ENCODE measurements around the gene C1orf50.
A peak's percentile ranks its signal among the peaks of the same experiment; 100 is the strongest.

C1orf50 gene

GRCh38 chr1:42777852-42778251 is 10.8 kb downstream of the C1orf50 start:
- Histone ChIP-seq H3K36me3 (ENCODE audit: insufficient read depth, low read length) (peaks cover 64% of the 10 kb centered on the region), H4K20me1 (ENCODE audit: insufficient read depth, low read length) (no peaks in the 10 kb centered on the region), H3K4me3 (ENCODE audit: low read depth in 1 of 2, low read length in 2 of 2) (no peak overlapping the region), H3K4me2 (ENCODE audit: insufficient read depth, low read length) (no peak overlapping the region), H3K9ac (ENCODE audit: low read depth, low read length) (no peak overlapping the region), H3K4me1 (ENCODE audit: insufficient read depth, low read length) (no peaks in the 10 kb centered on the region), H2AFZ (ENCODE audit: low read depth, low read length) (no peak overlapping the region), H3K9me3 (ENCODE audit: insufficient read depth, low read length, severe bottlenecking) (no peaks in the 10 kb centered on the region), H3K79me2 (ENCODE audit: insufficient read depth, low read length) (peaks cover 4% of the 10 kb centered on the region), H3K27ac (ENCODE audit: low read length) (no peak overlapping the region), H3K27me3 (ENCODE audit: insufficient read depth, low read length, poor library complexity) (no peaks in the 10 kb centered on the region)
- ATAC-seq (ENCODE audit: insufficient read depth, low read depth) (peak; percentile 72), DNase-seq (peak; percentile 34)
- TF ChIP-seq EZH2 (IDR thresholded peaks at IDR 0.05; ENCODE audit: borderline replicate concordance, low read depth, low read length, severe bottlenecking) (no peak), CTCF (IDR thresholded peaks at IDR 0.05; ENCODE audit: borderline replicate concordance, extremely low read depth, low read length, poor library complexity, severe bottlenecking) (peak; percentile 78)

DNA sequence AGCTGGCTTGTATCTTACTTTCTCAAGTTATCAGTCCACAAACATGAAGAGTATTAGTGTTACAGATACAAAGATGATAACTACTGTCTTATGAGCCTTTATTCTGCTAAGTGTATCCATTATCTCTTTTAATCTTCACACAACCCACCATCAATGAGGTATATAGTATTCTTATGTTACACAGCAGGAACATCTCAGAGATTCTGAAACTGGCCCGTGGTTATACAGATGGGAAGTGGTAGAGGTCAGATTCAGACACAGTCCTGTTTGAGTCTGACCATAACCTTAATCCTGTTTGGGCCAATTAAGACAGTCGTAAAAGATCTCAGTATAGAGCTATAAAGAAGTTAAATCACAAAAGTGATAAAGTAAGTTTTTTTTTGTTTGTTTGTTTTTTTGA is 12.7 kb downstream of the C1orf50 start:
- peaks cover 55% of the 10 kb centered on the region for H3K36me3 ChIP-seq (ENCODE audit: insufficient read depth, low read length)
- no peaks in the 10 kb centered on the region for H3K27me3 ChIP-seq (ENCODE audit: insufficient read depth, low read length, poor library complexity)
- H2AFZ ChIP-seq (ENCODE audit: low read depth, low read length), result no peak overlapping the region
- no peaks in the 10 kb centered on the region for H3K9me3 ChIP-seq (ENCODE audit: insufficient read depth, low read length, severe bottlenecking)
- DNase-seq (no peak), ATAC-seq (ENCODE audit: insufficient read depth, low read depth) (no peak)
- H3K4me3 ChIP-seq (ENCODE audit: low read depth in 1 of 2, low read length in 2 of 2), result no peak overlapping the region
- no peaks in the 10 kb centered on the region for H3K79me2 ChIP-seq (ENCODE audit: insufficient read depth, low read length)
- H3K27ac ChIP-seq (ENCODE audit: low read length), result no peak overlapping the region
- no peak overlapping the region for H3K9ac ChIP-seq (ENCODE audit: low read depth, low read length)
- no peaks in the 10 kb centered on the region for H4K20me1 ChIP-seq (ENCODE audit: insufficient read depth, low read length)
- H3K4me1 ChIP-seq (ENCODE audit: insufficient read depth, low read length), result no peaks in the 10 kb centered on the region
- TF ChIP-seq EZH2 (IDR thresholded peaks at IDR 0.05; ENCODE audit: borderline replicate concordance, low read depth, low read length, severe bottlenecking) (no peak), CTCF (IDR thresholded peaks at IDR 0.05; ENCODE audit: borderline replicate concordance, extremely low read depth, low read length, poor library complexity, severe bottlenecking) (no peak)
- no peak overlapping the region for H3K4me2 ChIP-seq (ENCODE audit: insufficient read depth, low read length)

GRCh38 chr1:42780176-42780575 is 13.1 kb downstream of the C1orf50 start:
- no peak for ATAC-seq (ENCODE audit: insufficient read depth, low read depth)

More at GRCh38 chr1:42780176-42780575, 13.1 kb downstream of the C1orf50 start:
- Histone ChIP-seq H3K36me3 (ENCODE audit: insufficient read depth, low read length) (peaks cover 50% of the 10 kb centered on the region), H2AFZ (ENCODE audit: low read depth, low read length) (no peak overlapping the region), H3K9ac (ENCODE audit: low read depth, low read length) (no peak overlapping the region), H3K4me3 (ENCODE audit: low read depth in 1 of 2, low read length in 2 of 2) (no peak overlapping the region), H3K79me2 (ENCODE audit: insufficient read depth, low read length) (no peaks in the 10 kb centered on the region), H3K4me1 (ENCODE audit: insufficient read depth, low read length) (no peaks in the 10 kb centered on the region), H4K20me1 (ENCODE audit: insufficient read depth, low read length) (no peaks in the 10 kb centered on the region), H3K27ac (ENCODE audit: low read length) (no peak overlapping the region), H3K4me2 (ENCODE audit: insufficient read depth, low read length) (no peak overlapping the region), H3K27me3 (ENCODE audit: insufficient read depth, low read length, poor library complexity) (no peaks in the 10 kb centered on the region), H3K9me3 (ENCODE audit: insufficient read depth, low read length, severe bottlenecking) (no peaks in the 10 kb centered on the region)
- TF ChIP-seq EZH2 (IDR thresholded peaks at IDR 0.05; ENCODE audit: borderline replicate concordance, low read depth, low read length, severe bottlenecking) (no peak), CTCF (IDR thresholded peaks at IDR 0.05; ENCODE audit: borderline replicate concordance, extremely low read depth, low read length, poor library complexity, severe bottlenecking) (no peak)
- no peak for DNase-seq

Data from DND-41 (cell line).